Fibroblast of mammary gland (primary cell): Measurements from ENCODE around the gene TLR8.

Experiments used
- DNase-seq: peaks from one replicate; pipeline ENCODE4 v3.0.0-alpha.2; 2010; ENCODE audit warnings: low read depth
- H3K4me3 ChIP-seq: 2 replicates; pipeline ENCODE4 v1.5.1; 2011; ENCODE audit warnings: low read depth, mild to moderate bottlenecking, low read length, moderate library complexity; ENCODE audit not compliant: control insufficient read depth
- CTCF ChIP-seq: conservative IDR thresholded peaks from 2 replicates; pipeline ENCODE4 v1.5.1; 2011; ENCODE audit warnings: low read depth, low read length, inconsistent platforms; ENCODE audit not compliant: control insufficient read depth, insufficient read depth

The TLR8 gene

GRCh38 chrX:12872741-12873140, 33.7 kb upstream of the TLR8 start:
- no peak for DNase-seq
- TF ChIP-seq CTCF = no peak
- H3K4me3 ChIP-seq = no peak overlapping the region

- DNase-seq = no peak
- no peak for TF ChIP-seq CTCF
- H3K4me3 ChIP-seq = no peak overlapping the region
Observed at GRCh38 chrX:12874581-12874980, 31.8 kb upstream of the TLR8 start.

- TF ChIP-seq CTCF = no peak
Observed at GRCh38 chrX:12877386-12877785, 29.0 kb upstream of the TLR8 start.

GRCh38 chrX:12878536-12878935, 27.9 kb upstream of the TLR8 start:
- no peak for DNase-seq
- TF ChIP-seq CTCF = no peak
- no peak overlapping the region for H3K4me3 ChIP-seq

More at GRCh38 chrX:12877386-12877785, 29.0 kb upstream of the TLR8 start:
- H3K4me3 ChIP-seq = no peak overlapping the region
- DNase-seq = no peak

GRCh38 chrX:12881914-12882313, 24.5 kb upstream of the TLR8 start:
- no peak for DNase-seq
- TF ChIP-seq CTCF = no peak
- H3K4me3 ChIP-seq = no peak overlapping the region

- DNase-seq = no peak
- TF ChIP-seq CTCF = no peak
- H3K4me3 ChIP-seq = no peak overlapping the region
Observed at GRCh38 chrX:12885508-12885907, 20.9 kb upstream of the TLR8 start.

GRCh38 chrX:12886545-12886944, 19.9 kb upstream of the TLR8 start:
- no peak for DNase-seq
- no peak for TF ChIP-seq CTCF
- H3K4me3 ChIP-seq = no peak overlapping the region
